OCI-LY7 (cell line): ENCODE results near the gene ZNF35. TPM values are rescaled to one million over a fixed set of nuclear protein-coding genes. Genes with fewer than 3 reads are reported as not detected.
A peak's percentile ranks its signal among the peaks of the same experiment; 100 is the strongest.

Experiments
- BruUV-seq: library from RNA; stranded (reverse); fragments of 400-500 nt; replicated peaks from 2 replicates; lab custom pipeline; 2021; lab: Mats Ljungman, UMichigan
- CTCF ChIA-PET: fragments of 300-600 bp; sonication (Branson Sonifier 250); formaldehyde crosslinking; loops from one replicate; lab custom pipeline; 2022; ENCODE audit warnings: antibody characterized with exemption; ENCODE audit not compliant: unreplicated experiment; lab: Charles Lee
- POLR2A ChIA-PET: fragments of 300-600 bp; sonication (Branson Sonifier 250); formaldehyde crosslinking; loops from one replicate; lab custom pipeline; 2022; ENCODE audit warnings: antibody characterized with exemption; lab: Charles Lee
- DNase-seq: peaks from one replicate; pipeline ENCODE4 v3.0.0-alpha.2; 2015; ENCODE audit warnings: low spot score
- H2AFZ ChIP-seq: fragments of 200-600 bp; sonication (generic), shearing (Covaris generic); 2 replicates; pipeline ENCODE4 v1.6.1; 2014; ENCODE audit warnings: mild to moderate bottlenecking, antibody characterized with exemption, low read length, moderate library complexity
- H3K27ac ChIP-seq: fragments of 200-600 bp; sonication (generic); 2 replicates; pipeline ENCODE4 v1.5.1; 2014; ENCODE audit warnings: mixed run types, low read depth, mild to moderate bottlenecking, moderate library complexity, low read length, inconsistent platforms; ENCODE audit not compliant: poor library complexity, severe bottlenecking
- H3K36me3 ChIP-seq: fragments of 200-600 bp; sonication (generic); 2 replicates; pipeline ENCODE4 v1.6.1; 2014; ENCODE audit warnings: mild to moderate bottlenecking, antibody characterized with exemption, low read length, moderate library complexity, mixed read lengths; ENCODE audit not compliant: insufficient read depth
- H3K4me1 ChIP-seq: fragments of 200-600 bp; sonication (generic); 2 replicates; pipeline ENCODE4 v1.5.1; 2014; ENCODE audit warnings: mild to moderate bottlenecking, low read length; ENCODE audit not compliant: insufficient read depth, poor library complexity, severe bottlenecking
- H3K4me2 ChIP-seq: fragments of 200-600 bp; sonication (generic); 2 replicates; pipeline ENCODE4 v1.6.1; 2014; ENCODE audit warnings: mild to moderate bottlenecking, low read length
- H3K4me3 ChIP-seq: fragments of 200-600 bp; sonication (generic); 2 replicates; pipeline ENCODE4 v1.5.1; 2014; ENCODE audit warnings: mild to moderate bottlenecking, low read depth, low read length; ENCODE audit not compliant: poor library complexity, severe bottlenecking
- H3K79me2 ChIP-seq: fragments of 200-600 bp; sonication (generic); 2 replicates; pipeline ENCODE4 v1.6.1; 2016; ENCODE audit warnings: low read depth, mild to moderate bottlenecking, low read length, moderate library complexity, mixed read lengths; ENCODE audit not compliant: insufficient read depth
- H3K9me2 ChIP-seq: fragments of 200-600 bp; sonication (generic); 2 replicates; pipeline ENCODE4 v1.6.1; 2016; ENCODE audit warnings: mild to moderate bottlenecking, low read length, mixed read lengths; ENCODE audit not compliant: insufficient read depth
- H3K9me3 ChIP-seq: fragments of 200-600 bp; sonication (generic); 2 replicates; pipeline ENCODE4 v1.6.1; 2014; ENCODE audit warnings: mild to moderate bottlenecking, mixed run types, low read length, mixed read lengths
- H4K20me1 ChIP-seq: fragments of 200-600 bp; sonication (generic); 2 replicates; pipeline ENCODE4 v1.6.1; 2014; ENCODE audit warnings: mild to moderate bottlenecking, antibody characterized with exemption, low read length, moderate library complexity, mixed read lengths; ENCODE audit not compliant: insufficient read depth
- CTCF ChIP-seq: fragments of 200-600 bp; sonication (generic); conservative IDR thresholded peaks from 2 replicates; pipeline ENCODE4 v1.5.1; 2014; ENCODE audit warnings: mild to moderate bottlenecking, antibody characterized with exemption, low read length, moderate library complexity, mixed read lengths
- EZH2phosphoT487 ChIP-seq: fragments of 200-600 bp; sonication (generic); IDR thresholded peaks from 2 replicates; pipeline ENCODE4 v1.6.1; 2018; ENCODE audit warnings: low read depth, borderline replicate concordance, mild to moderate bottlenecking, mixed run types, antibody characterized with exemption, low read length, moderate library complexity, mixed read lengths
- intact Hi-C: fragments of 100-400 bp; cut with micrococcal nuclease; formaldehyde crosslinking; loops from one replicate; pipeline ENCODE4 v1.10.0; 2022; ENCODE audit not compliant: unreplicated experiment
- total RNA-seq, 2 experiments: library from RNA; depleted of rRNA in 1 of 2; stranded (reverse); fragments of >200 nt in 1 of 2; shearing (Covaris generic) in 1 of 2; gene quantifications; 2 replicates each; pipeline ENCODE4 v1.2.3, GENCODE V29; 2014 to 2022

The ZNF35 gene
- total RNA-seq, 2 experiments from 2014 or later: 8.6 to 9.0 TPM

- no peak overlapping the region for H3K27ac ChIP-seq
- ChIA-PET POLR2A (interaction anchor here (0.8 kb wide), 1 partner anchor 25 kb away, joined by 5 read pairs; no protein-coding TSS in a partner anchor), CTCF (no interaction called here)
- no peaks in the 10 kb centered on the region for H3K4me1 ChIP-seq
- H3K36me3 ChIP-seq: no peaks in the 10 kb centered on the region; the same call in 1 of the 2 replicates
- H4K20me1 ChIP-seq: no peaks in the 10 kb centered on the region
- TF ChIP-seq CTCF (no peak), EZH2phosphoT487 (no peak)
- H3K9me3 ChIP-seq: no peaks in the 10 kb centered on the region
- intact Hi-C loops: no loop called here
- no peaks in the 10 kb centered on the region for H3K79me2 ChIP-seq
- H3K4me2 ChIP-seq: no peak overlapping the region
- H3K4me3 ChIP-seq: no peak overlapping the region
- no TSS peak for BruUV-seq
- H2AFZ ChIP-seq: no peak overlapping the region
- H3K9me2 ChIP-seq: no peaks in the 10 kb centered on the region
- no peak for DNase-seq
Measured at GRCh38 chr3:44632193-44632592, 16.3 kb upstream of the ZNF35 start.

GRCh38 chr3:44642337-44642736, 6.2 kb upstream of the ZNF35 start:
- Histone ChIP-seq H3K79me2 (no peaks in the 10 kb centered on the region), H3K4me3 (no peak overlapping the region), H3K9me3 (no peaks in the 10 kb centered on the region), H2AFZ (no peak overlapping the region), H3K27ac (no peak overlapping the region), H4K20me1 (no peaks in the 10 kb centered on the region), H3K4me1 (peaks cover 9% of the 10 kb centered on the region), H3K36me3 (peaks cover 22% of the 10 kb centered on the region), H3K4me2 (no peak overlapping the region), H3K9me2 (no peaks in the 10 kb centered on the region; the same call in 1 of the 2 replicates)
- ChIA-PET CTCF (no interaction called here), POLR2A (no interaction called here)
- TSS peak; percentile 36 for BruUV-seq
- no peak for TF ChIP-seq EZH2phosphoT487
- no peak for TF ChIP-seq CTCF
- no peak for DNase-seq
- intact Hi-C loops: no loop called here

GRCh38 chr3:44643024-44643423, 5.5 kb upstream of the ZNF35 start:
- H3K9me2 ChIP-seq: no peaks in the 10 kb centered on the region; the same call in 1 of the 2 replicates
- peaks cover 16% of the 10 kb centered on the region for H3K4me1 ChIP-seq
- H3K4me2 ChIP-seq: no peak overlapping the region
- intact Hi-C loops: no loop called here
- no peaks in the 10 kb centered on the region for H3K9me3 ChIP-seq
- no peak overlapping the region for H2AFZ ChIP-seq
- POLR2A ChIA-PET: no interaction called here
- TF ChIP-seq CTCF (no peak), EZH2phosphoT487 (no peak)
- H3K79me2 ChIP-seq: no peaks in the 10 kb centered on the region
- no TSS peak for BruUV-seq
- no peaks in the 10 kb centered on the region for H4K20me1 ChIP-seq
- H3K36me3 ChIP-seq: peaks cover 22% of the 10 kb centered on the region
- no peak overlapping the region for H3K4me3 ChIP-seq
- H3K27ac ChIP-seq: no peak overlapping the region
- CTCF ChIA-PET: no interaction called here
- no peak for DNase-seq
